Endodermal cell (in vitro differentiated cells): Measurements from ENCODE around the gene ZNF350. TPM values are rescaled to one million over a fixed set of nuclear protein-coding genes. Genes with fewer than 3 reads are reported as not detected.
A peak's percentile ranks its signal among the peaks of the same experiment; 100 is the strongest.

Source experiments
- DNase-seq: peaks from one replicate; pipeline ENCODE4 v3.0.0-alpha.2; 2017
- H3K27ac ChIP-seq: 2 replicates; pipeline ENCODE4 v1.5.1; 2013; ENCODE audit warnings: mild to moderate bottlenecking, low read depth, low read length, moderate library complexity
- H3K27me3 ChIP-seq: 2 replicates; pipeline ENCODE4 v1.6.1; 2013; ENCODE audit warnings: mild to moderate bottlenecking, low read length, moderate library complexity; ENCODE audit not compliant: insufficient read depth, control insufficient read depth, poor library complexity, severe bottlenecking
- H3K36me3 ChIP-seq: 2 replicates; pipeline ENCODE4 v1.7.0; 2013; ENCODE audit warnings: mild to moderate bottlenecking, low read length, moderate library complexity; ENCODE audit not compliant: control insufficient read depth, insufficient read depth
- H3K4me1 ChIP-seq: one replicate; pipeline ENCODE4 v1.7.0; 2013; ENCODE audit warnings: low read length; ENCODE audit not compliant: control insufficient read depth, insufficient read depth
- H3K4me3 ChIP-seq: 2 replicates; pipeline ENCODE4 v1.5.1; 2013; ENCODE audit warnings: mild to moderate bottlenecking, low read length, moderate library complexity
- H3K9ac ChIP-seq: 2 replicates; pipeline ENCODE4 v1.6.1; 2013; ENCODE audit warnings: mild to moderate bottlenecking, low read length, moderate library complexity; ENCODE audit not compliant: poor library complexity, severe bottlenecking; ENCODE audit errors: extremely low read depth
- H3K9me3 ChIP-seq: 2 replicates; pipeline ENCODE4 v1.6.1; 2013; ENCODE audit warnings: mild to moderate bottlenecking, low read length, moderate library complexity; ENCODE audit not compliant: control insufficient read depth
- H3K27ac Mint-ChIP-seq: 2 replicates; pipeline ENCODE4 v1.8.0; 2020; ENCODE audit warnings: mixed read lengths
- H3K27me3 Mint-ChIP-seq: 2 replicates; pipeline ENCODE4 v1.8.0; 2021; ENCODE audit warnings: mild to moderate bottlenecking, mixed read lengths; ENCODE audit not compliant: insufficient read depth
- H3K36me3 Mint-ChIP-seq: 2 replicates; pipeline ENCODE4 v1.8.0; 2020; ENCODE audit warnings: low read depth, mixed read lengths
- H3K4me1 Mint-ChIP-seq: 2 replicates; pipeline ENCODE4 v1.8.0; 2020; ENCODE audit warnings: mixed read lengths
- H3K4me3 Mint-ChIP-seq: 2 replicates; pipeline ENCODE4 v1.8.0; 2020; ENCODE audit warnings: mild to moderate bottlenecking, moderate library complexity, mixed read lengths
- H3K9me3 Mint-ChIP-seq: 2 replicates; pipeline ENCODE4 v1.8.0; 2020; ENCODE audit warnings: mild to moderate bottlenecking, mixed read lengths
- WGBS, 2 experiments: methylation state at CpG; one replicate each; pipeline versions ENCODE4 v1.1.5 to v1.1.7; 2013; ENCODE audit warnings: missing lambda C conversion rate in 2 of 2, mixed read lengths in 1 of 2; ENCODE audit not compliant: insufficient coverage in 1 of 2, insufficient read length in 1 of 2; 5-methylcytosine and 5-hydroxymethylcytosine counted together
- total RNA-seq, 2 donors: library from RNA; stranded (reverse); fragmentation: NEBNext Ultra II Directional in 1 of 2; extraction: Animal tissue kit (Norgen Biotek cat#: 25700) in 1 of 2; gene quantifications; 2 replicates in 1 of 2; 3 replicates in 1 of 2; pipeline ENCODE4 v1.2.1, GENCODE V29; 2021
- TF ChIP-seq, protein P1 (sequence below): fragments of 200-600 bp; sonication (generic); conservative IDR thresholded peaks from 2 replicates; pipeline ENCODE4 v1.5.0; 2021; ENCODE audit warnings: antibody characterized with exemption, mild to moderate bottlenecking

The ZNF350 gene
- total RNA-seq, 2 donors from 2014 or later, result 8.3 to 11.2 TPM

DNA sequence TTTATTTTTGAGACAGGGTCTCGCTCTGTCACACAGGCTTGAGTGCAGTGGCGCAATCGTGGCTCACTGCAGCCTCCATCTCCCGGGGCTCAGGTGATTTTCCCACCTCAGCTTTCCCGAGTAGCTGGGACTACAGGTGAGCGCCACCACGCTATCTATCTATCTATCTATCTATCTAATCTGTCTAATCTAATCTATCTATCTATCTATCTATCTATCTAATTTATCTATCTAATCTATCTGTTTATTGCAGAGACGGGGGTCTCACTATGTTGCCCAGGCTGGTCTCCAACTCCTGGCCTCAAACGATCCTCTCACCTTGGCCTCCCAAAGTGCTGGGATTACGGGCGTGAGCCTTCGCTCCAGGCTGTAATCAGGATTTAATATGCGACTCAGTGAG, 58.8 kb downstream of the ZNF350 start:
- H3K4me3 ChIP-seq, result peak overlapping the region; percentile 90
- peak overlapping the region; percentile 94 for H3K9ac ChIP-seq
- Mint-ChIP-seq H3K9me3 (peaks cover 88% of the 10 kb centered on the region), H3K36me3 (peaks cover 63% of the 10 kb centered on the region), H3K27ac (peak overlapping the region; percentile 99), H3K4me3 (peak overlapping the region; percentile 99), H3K27me3 (peaks cover 6% of the 10 kb centered on the region), H3K4me1 (no peaks in the 10 kb centered on the region)
- peaks cover 43% of the 10 kb centered on the region for H3K36me3 ChIP-seq
- no peak overlapping the region for H3K27ac ChIP-seq
- peak; percentile 43 for DNase-seq
- peaks cover 87% of the 10 kb centered on the region for H3K9me3 ChIP-seq
- no peaks in the 10 kb centered on the region for H3K4me1 ChIP-seq
- TF ChIP-seq, protein P1, sequence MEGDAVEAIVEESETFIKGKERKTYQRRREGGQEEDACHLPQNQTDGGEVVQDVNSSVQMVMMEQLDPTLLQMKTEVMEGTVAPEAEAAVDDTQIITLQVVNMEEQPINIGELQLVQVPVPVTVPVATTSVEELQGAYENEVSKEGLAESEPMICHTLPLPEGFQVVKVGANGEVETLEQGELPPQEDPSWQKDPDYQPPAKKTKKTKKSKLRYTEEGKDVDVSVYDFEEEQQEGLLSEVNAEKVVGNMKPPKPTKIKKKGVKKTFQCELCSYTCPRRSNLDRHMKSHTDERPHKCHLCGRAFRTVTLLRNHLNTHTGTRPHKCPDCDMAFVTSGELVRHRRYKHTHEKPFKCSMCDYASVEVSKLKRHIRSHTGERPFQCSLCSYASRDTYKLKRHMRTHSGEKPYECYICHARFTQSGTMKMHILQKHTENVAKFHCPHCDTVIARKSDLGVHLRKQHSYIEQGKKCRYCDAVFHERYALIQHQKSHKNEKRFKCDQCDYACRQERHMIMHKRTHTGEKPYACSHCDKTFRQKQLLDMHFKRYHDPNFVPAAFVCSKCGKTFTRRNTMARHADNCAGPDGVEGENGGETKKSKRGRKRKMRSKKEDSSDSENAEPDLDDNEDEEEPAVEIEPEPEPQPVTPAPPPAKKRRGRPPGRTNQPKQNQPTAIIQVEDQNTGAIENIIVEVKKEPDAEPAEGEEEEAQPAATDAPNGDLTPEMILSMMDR, result no peak
- WGBS, 2 experiments, result 45 to 55% methylated on average over 6 to 13 of the region's 13 CpGs
- no peaks in the 10 kb centered on the region for H3K27me3 ChIP-seq

DNA sequence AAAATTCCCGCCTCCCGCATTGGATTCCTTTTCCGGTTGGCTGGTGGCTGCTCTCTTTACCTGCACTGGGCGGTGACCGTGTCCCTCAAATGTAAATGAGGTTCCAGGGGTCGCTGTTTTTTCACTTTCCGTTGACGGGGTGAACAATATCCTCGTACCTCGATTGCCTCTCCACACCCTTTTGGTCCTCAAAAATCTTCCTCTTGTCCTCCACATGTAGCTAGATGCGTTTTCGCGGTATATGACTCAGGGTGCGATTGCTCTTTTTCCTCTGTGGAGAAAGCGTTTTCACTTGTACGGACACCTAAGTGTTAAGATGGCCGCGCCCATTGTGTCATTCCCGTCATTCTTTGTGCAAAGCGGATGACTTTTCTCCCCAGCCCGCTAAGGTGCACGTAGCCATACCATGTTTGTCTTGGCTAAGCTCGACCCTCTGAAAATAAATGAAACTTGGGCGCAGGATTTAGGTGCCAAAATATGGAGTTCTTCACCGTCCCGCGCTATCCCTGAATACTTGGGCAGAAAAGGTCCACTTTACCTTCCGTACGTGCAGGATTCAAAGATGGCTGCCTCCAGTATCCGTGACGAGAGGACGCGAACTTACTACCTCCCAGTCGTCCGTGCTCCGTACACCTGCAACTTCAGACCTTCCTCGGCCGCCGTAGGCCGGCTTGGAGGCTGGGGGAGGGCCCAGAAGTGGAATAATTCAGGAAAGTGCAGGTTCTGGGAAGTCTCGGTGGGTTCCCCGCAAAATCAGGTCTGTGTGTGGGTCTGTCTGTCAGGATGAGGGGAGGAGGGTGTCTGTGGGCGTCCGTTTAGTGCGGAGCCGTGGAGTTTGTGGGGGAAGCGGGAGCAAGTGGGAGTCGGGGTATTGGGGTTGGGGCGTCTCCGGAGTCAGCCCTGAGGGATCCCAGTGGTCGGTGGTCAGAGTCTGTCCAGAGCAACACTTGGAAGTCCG, 59.6 kb downstream of the ZNF350 start, which contains the start of gene ZNF613:
Gene ZNF613 (plus strand): TSS at position 689 of the 958 bp plus-strand sequence. CDS start 8,749 bp downstream, outside the sequence.
- 0% methylated on average over 28 to 52 of the region's 52 CpGs for WGBS, 2 experiments
- Histone ChIP-seq H3K4me1 (no peaks in the 10 kb centered on the region), H3K36me3 (peaks cover 35% of the 10 kb centered on the region), H3K9me3 (peaks cover 87% of the 10 kb centered on the region), H3K27ac (peak within 1 kb of the TSS; percentile 92), H3K9ac (peak within 1 kb of the TSS; percentile 94), H3K4me3 (peak within 1 kb of the TSS; percentile 90), H3K27me3 (no peaks in the 10 kb centered on the region)
- peak; percentile 95 for DNase-seq
- peak within 1 kb of the TSS; percentile 99 for H3K4me3 Mint-ChIP-seq
- H3K36me3 Mint-ChIP-seq, result peaks cover 58% of the 10 kb centered on the region
- H3K27ac Mint-ChIP-seq, result peak within 1 kb of the TSS; percentile 99
- TF ChIP-seq, protein P1, result peak; percentile 68
- H3K9me3 Mint-ChIP-seq, result peaks cover 91% of the 10 kb centered on the region
- peaks cover 7% of the 10 kb centered on the region for H3K27me3 Mint-ChIP-seq
- no peaks in the 10 kb centered on the region for H3K4me1 Mint-ChIP-seq

- no peak overlapping the region for H3K27ac ChIP-seq
- TF ChIP-seq, protein P1, result no peak
- peak overlapping the region; percentile 99 for H3K4me3 Mint-ChIP-seq
These were observed 60.2 kb downstream of the ZNF350 start for GRCh38 chr19:51926426-51926783.

More at GRCh38 chr19:51926426-51926783, 60.2 kb downstream of the ZNF350 start:
- peaks cover 87% of the 10 kb centered on the region for H3K9me3 ChIP-seq
- H3K4me3 ChIP-seq, result peak overlapping the region; percentile 90
- Mint-ChIP-seq H3K27me3 (peaks cover 7% of the 10 kb centered on the region), H3K27ac (peak overlapping the region; percentile 99), H3K4me1 (no peaks in the 10 kb centered on the region), H3K36me3 (peaks cover 58% of the 10 kb centered on the region), H3K9me3 (peaks cover 91% of the 10 kb centered on the region)
- 28 to 38% methylated on average over 11 of the region's 11 CpGs for WGBS, 2 experiments
- no peaks in the 10 kb centered on the region for H3K27me3 ChIP-seq
- no peaks in the 10 kb centered on the region for H3K4me1 ChIP-seq
- DNase-seq, result no peak
- H3K36me3 ChIP-seq, result peaks cover 29% of the 10 kb centered on the region
- peak overlapping the region; percentile 94 for H3K9ac ChIP-seq
